Measurements from ENCODE around the gene NFIA.

Gene NFIA

GRCh38 chr1:61097317-61097716 is 15.0 kb downstream of the NFIA start:
- peak; percentile 78 to 88 for DNase-seq (ENCODE audit: low read depth in 2 of 2)
- H3K4me3 ChIP-seq (replicated peaks in 1 of 2; ENCODE audit: low read depth in 2 of 2, low read length in 2 of 2) = no peak overlapping the region
- TF ChIP-seq, protein P1, sequence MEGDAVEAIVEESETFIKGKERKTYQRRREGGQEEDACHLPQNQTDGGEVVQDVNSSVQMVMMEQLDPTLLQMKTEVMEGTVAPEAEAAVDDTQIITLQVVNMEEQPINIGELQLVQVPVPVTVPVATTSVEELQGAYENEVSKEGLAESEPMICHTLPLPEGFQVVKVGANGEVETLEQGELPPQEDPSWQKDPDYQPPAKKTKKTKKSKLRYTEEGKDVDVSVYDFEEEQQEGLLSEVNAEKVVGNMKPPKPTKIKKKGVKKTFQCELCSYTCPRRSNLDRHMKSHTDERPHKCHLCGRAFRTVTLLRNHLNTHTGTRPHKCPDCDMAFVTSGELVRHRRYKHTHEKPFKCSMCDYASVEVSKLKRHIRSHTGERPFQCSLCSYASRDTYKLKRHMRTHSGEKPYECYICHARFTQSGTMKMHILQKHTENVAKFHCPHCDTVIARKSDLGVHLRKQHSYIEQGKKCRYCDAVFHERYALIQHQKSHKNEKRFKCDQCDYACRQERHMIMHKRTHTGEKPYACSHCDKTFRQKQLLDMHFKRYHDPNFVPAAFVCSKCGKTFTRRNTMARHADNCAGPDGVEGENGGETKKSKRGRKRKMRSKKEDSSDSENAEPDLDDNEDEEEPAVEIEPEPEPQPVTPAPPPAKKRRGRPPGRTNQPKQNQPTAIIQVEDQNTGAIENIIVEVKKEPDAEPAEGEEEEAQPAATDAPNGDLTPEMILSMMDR (IDR thresholded peaks at IDR 0.05; ENCODE audit: low read depth, low read length) = no peak

- DNase-seq (ENCODE audit: low read depth in 2 of 2) = no peak
- H3K4me3 ChIP-seq (replicated peaks in 1 of 2; ENCODE audit: low read depth in 2 of 2, low read length in 2 of 2) = no peak overlapping the region
- TF ChIP-seq, protein P1 (IDR thresholded peaks at IDR 0.05; ENCODE audit: low read depth, low read length) = no peak
These were observed 15.4 kb downstream of the NFIA start for GRCh38 chr1:61097722-61098121.

- TF ChIP-seq, protein P1 (IDR thresholded peaks at IDR 0.05; ENCODE audit: low read depth, low read length) = no peak
- no peak overlapping the region for H3K4me3 ChIP-seq (replicated peaks in 1 of 2; ENCODE audit: low read depth in 2 of 2, low read length in 2 of 2)
- DNase-seq (ENCODE audit: low read depth in 2 of 2) = no peak
These were observed 16.0 kb downstream of the NFIA start for GRCh38 chr1:61098333-61098732.

- no peak overlapping the region for H3K4me3 ChIP-seq (replicated peaks in 1 of 2; ENCODE audit: low read depth in 2 of 2, low read length in 2 of 2)
- TF ChIP-seq, protein P1 (IDR thresholded peaks at IDR 0.05; ENCODE audit: low read depth, low read length) = no peak
- no peak for DNase-seq (ENCODE audit: low read depth in 2 of 2)
These were observed 16.6 kb downstream of the NFIA start for GRCh38 chr1:61098906-61099437.

DNA sequence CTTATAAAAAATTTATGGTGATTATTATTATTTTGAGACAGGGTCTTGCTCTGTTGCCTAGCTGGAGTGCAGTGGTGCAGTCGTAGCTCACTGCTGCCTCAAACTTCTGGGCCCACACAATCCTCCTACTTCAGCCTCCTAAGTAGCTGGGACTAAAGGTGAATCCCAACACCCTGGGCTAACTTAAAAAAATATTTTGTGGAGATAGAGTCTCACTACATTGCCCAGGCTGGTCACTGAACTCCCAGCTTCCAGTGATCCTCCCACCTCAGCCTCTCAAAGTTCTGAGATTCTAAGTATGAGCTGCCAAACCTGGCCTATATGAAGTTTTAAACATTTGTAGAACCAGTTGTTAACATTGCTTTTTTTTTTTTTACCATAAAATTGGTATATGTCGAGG is 18.2 kb downstream of the NFIA start:
- TF ChIP-seq, protein P1 (IDR thresholded peaks at IDR 0.05; ENCODE audit: low read depth, low read length) = no peak
- no peak for DNase-seq (ENCODE audit: low read depth in 2 of 2)
- no peak overlapping the region for H3K4me3 ChIP-seq (replicated peaks in 1 of 2; ENCODE audit: low read depth in 2 of 2, low read length in 2 of 2)

DNA sequence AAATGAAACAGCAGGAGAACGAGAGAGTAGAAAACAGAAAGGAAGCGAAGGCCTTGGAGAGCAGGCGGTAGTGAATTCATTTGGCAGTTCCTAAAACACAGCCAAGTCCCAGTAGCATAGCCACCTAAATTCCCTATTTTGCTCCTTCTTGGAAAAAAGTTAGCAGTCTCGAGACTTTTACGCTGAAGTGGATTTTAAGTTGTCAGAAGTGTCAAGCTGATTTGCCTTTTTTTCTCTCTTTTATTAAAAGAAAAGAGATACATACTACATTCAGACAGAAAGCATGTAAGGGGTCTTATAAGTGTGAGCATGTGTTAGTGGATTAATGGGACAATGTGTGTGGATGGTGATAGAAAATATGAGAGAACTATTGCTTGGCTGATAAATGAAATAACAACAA is 19.2 kb downstream of the NFIA start:
- TF ChIP-seq, protein P1 (IDR thresholded peaks at IDR 0.05; ENCODE audit: low read depth, low read length) = no peak
- peak; percentile 39 to 47 for DNase-seq (ENCODE audit: low read depth in 2 of 2)
- peak overlapping the region in 1 of 2 donors; percentile 31 for H3K4me3 ChIP-seq (replicated peaks in 1 of 2; ENCODE audit: low read depth in 2 of 2, low read length in 2 of 2)

GRCh38 chr1:61102041-61102440 is 19.7 kb downstream of the NFIA start:
- TF ChIP-seq, protein P1 (IDR thresholded peaks at IDR 0.05; ENCODE audit: low read depth, low read length) = no peak
- no peak overlapping the region for H3K4me3 ChIP-seq (replicated peaks in 1 of 2; ENCODE audit: low read depth in 2 of 2, low read length in 2 of 2)
- DNase-seq (ENCODE audit: low read depth in 2 of 2) = peak; percentile 41 to 71
